GM18951 (cell line): ENCODE measurements around the gene LMOD1.
"Not testable (repeated sequence)": the region's sequence is repeated elsewhere in the genome, so short reads cannot be mapped to it uniquely, and the experiment has no call there.

Experiments
- POLR2A ChIP-seq: IDR thresholded peaks from 4 replicates; pipeline ENCODE4 v1.6.1; 2011; ENCODE audit warnings: mild to moderate bottlenecking; ENCODE audit not compliant: insufficient read length, insufficient read depth; ENCODE audit errors: extremely low read depth
- in situ Hi-C: fragments of 300-500 bp; cut with MboI; formaldehyde crosslinking; loops from one replicate; pipeline ENCODE4 v1.12.0; 2022; ENCODE audit warnings: low sequenced_read_pairs, mixed read lengths, inconsistent platforms; ENCODE audit not compliant: unreplicated experiment

Gene LMOD1

DNA sequence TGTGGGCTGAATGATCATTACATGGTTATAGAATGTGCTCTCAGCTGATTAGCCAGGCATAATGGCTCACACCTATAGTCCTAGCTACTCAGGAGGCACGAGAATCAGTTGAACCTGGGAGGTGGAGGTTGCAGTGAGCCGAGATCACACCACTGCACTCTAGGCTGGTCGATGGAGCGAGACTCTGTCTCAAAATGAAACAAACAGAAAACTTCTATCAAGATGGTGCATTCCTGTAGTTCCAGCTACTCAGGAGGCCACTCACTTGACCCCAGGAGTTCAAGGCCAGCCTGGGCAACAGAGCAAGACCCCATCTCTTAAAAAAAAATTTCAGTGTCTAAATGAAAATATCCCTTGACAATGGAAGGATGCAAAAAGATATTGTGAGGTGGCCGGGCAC is 19.8 kb upstream of the LMOD1 start:
- no peak for TF ChIP-seq POLR2A
- in situ Hi-C loops = loop anchor here (5.0 kb wide), 1 partner anchor 74 kb away; no protein-coding TSS in a partner anchor

GRCh38 chr1:201964261-201964660 is 17.9 kb upstream of the LMOD1 start:
- TF ChIP-seq POLR2A = no peak
- in situ Hi-C loops = no loop called here

DNA sequence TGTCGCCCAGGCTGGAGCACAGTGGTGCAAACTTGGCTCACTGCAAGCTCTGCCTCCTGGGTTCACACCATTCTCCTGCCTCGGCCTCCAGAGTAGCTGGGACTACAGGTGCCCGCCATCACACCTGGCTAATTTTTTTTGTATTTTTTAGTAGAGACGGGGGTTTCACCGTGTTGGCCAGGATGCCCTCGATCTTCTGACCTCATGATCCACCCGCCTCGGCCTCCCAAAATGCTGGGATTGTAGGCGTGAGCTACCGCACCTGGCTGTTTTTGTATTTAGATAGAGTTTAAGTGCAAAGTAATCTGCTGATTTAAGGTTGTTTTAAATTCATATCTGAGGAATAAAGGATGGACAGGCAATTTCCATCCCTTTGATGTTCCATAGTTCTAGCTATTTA is 16.0 kb upstream of the LMOD1 start:
- in situ Hi-C loops = not testable (repeated sequence)

DNA sequence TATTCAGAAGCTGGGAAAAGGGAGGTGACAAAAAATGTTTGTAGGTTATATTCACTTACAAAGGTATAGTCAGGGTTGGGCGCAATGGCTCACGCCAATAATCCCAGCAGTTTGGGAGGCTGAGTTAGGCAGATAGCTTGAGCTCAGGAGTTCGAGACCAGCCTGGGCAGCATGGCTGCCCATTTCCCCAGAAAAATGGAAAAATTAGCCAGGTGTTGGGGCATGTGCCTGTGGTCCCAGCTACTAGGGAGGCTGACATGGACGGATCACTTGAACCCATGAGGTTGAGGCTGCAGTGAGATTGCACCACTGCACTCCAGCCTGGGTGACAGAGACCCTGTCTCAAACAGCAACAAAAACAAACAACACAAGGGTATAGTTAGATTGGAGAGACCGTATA is 12.0 kb upstream of the LMOD1 start:
- no peak for TF ChIP-seq POLR2A
- in situ Hi-C loops = no loop called here

DNA sequence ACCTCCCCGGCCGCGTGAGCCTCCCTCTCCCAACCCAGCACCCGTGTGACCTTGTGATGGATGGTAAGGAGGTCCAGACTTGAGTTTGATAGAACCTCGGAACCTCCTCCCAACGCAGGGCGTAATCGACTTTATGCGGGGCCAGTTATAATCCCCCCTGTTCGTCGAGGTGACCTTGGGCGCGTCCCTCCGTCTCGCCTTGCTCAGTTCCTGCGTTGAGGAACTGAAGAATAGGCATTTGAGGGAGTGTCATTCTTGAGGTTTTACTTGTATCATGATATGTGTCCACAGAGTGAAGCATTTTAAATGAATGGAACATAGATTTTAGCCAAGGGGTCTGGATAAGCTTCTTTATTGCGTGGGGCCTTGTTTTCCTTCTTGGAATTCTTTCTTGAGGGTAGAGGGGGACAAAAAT is 9.4 kb upstream of the LMOD1 start:
- no peak for TF ChIP-seq POLR2A
- in situ Hi-C loops = no loop called here

DNA sequence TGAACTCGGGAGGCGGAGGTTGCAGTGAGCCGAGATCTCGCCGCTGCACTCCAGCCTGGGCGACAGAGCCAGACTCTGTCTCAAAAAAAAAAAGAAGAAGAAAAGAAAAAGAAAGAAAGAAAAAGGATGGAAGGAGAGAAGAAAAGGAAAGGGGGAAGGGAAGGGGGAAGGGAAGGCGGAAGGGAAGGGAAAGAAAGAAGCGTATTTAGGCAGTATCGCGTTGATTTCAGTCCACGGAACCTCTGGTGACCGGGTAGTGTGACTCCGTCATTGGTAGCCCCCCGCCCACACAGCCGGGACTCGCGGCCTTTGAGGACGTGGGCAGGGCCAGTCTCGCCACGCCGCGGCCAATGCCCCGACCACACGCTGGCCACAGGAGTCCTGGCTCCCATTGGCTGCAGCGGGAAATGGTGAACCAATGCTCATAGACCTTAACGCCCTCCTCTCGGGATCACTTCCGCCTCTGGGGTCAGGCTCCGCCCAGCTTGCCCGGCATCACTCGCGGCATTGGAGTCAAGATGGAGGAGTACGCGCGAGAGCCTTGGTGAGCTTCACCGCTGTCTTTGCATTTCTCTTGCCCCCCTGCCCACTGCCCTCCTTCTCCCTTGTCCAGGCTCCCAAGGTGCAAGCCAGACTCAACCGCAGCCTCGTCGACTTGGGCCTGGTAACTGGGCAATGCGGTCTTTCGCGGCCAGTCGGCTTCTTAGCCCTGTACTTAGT is 8.8 kb upstream of the LMOD1 start, which contains the start of gene TIMM17A:
TIMM17A (plus strand) TSS at position 495 of the 720 bp plus-strand sequence; CDS start at position 519, 24 bp downstream.
- peak; percentile 97 for TF ChIP-seq POLR2A
- in situ Hi-C loops = no loop called here

- no peak for TF ChIP-seq POLR2A
- in situ Hi-C loops = no loop called here
These were observed 8.1 kb upstream of the LMOD1 start for GRCh38 chr1:201954263-201955008.

- in situ Hi-C loops = no loop called here
- TF ChIP-seq POLR2A = no peak
These were observed 3.1 kb upstream of the LMOD1 start for GRCh38 chr1:201949491-201949890.

DNA sequence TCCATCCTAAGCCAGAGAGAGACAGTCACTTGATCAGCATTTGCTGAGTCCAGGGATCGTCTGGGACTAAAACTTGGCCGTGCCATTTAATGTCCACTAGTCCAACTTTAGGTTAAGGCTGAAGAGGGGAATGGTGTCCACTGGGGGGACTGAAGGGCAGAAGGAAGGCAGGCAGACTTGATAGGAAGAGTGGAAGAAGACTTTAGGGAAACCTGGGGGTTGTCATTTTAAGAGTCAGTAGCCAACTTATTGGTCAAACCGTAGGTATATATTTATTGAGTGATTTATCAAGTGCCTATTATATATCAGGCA is 1.3 kb upstream of the LMOD1 start:
- no peak for TF ChIP-seq POLR2A
- in situ Hi-C loops = no loop called here

DNA sequence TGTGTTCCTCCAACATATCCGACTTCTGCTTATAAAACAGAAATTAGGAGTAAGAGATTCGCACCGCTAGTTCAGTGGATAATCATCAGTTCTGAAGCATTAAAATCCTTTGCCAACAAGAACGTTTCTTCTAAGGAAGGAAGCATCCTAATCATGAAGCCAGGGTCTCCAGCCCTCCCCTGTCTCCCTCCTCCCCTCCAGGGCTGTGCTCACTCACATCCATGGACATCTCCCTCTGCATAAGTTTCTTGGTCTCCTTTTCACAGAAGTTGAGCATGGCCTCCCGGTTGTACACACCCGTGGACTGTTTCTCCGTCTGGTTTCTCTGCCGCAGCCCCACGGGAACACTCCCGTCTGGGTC is 505 bp downstream of the LMOD1 start:
- in situ Hi-C loops = no loop called here
- no peak for TF ChIP-seq POLR2A

GRCh38 chr1:201945157-201945556 is 1.2 kb downstream of the LMOD1 start:
- no peak for TF ChIP-seq POLR2A
- in situ Hi-C loops = no loop called here

DNA sequence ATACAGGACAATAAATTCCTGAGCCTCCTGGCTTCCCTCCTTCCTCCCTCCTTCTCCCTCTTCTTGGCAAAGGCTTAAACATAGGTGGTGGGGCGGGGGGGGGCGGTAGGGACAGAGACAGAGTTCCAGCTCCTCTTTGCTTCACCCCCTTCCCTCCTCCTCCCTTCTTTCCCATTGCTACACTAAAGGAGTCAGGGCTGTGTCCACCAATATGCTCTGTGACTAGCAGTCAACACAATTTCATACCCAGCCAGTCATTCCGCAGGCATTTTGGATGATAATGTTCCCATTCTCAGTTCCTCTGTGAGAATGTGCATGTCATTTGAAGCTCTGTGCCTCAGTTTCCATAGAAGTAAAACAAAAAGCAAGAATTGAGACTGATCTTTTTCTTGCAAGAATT is 1.7 kb downstream of the LMOD1 start:
- in situ Hi-C loops = no loop called here

GRCh38 chr1:201944002-201944401 is 2.3 kb downstream of the LMOD1 start:
- TF ChIP-seq POLR2A = no peak
- in situ Hi-C loops = no loop called here

More for the DNA sequence above, 1.7 kb downstream of the LMOD1 start:
- TF ChIP-seq POLR2A = no peak

DNA sequence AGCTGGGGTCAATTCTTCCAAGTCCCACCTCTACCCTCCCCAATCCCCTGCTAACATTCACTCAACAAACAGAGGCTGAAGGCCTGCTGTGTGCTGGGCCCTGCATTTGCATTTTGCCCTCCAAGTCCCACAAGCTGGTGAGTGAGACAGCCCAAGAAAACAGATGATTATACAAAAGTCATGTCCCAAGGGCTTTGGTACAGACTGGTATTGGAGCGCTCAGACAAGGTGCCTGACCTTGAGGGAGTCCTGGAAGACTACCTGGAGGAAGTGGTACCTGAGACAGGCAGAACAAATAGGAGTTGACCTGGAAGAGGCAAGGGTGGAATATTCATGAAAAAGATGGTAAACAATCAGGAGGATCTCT is 4.2 kb downstream of the LMOD1 start:
- no peak for TF ChIP-seq POLR2A
- in situ Hi-C loops = no loop called here

DNA sequence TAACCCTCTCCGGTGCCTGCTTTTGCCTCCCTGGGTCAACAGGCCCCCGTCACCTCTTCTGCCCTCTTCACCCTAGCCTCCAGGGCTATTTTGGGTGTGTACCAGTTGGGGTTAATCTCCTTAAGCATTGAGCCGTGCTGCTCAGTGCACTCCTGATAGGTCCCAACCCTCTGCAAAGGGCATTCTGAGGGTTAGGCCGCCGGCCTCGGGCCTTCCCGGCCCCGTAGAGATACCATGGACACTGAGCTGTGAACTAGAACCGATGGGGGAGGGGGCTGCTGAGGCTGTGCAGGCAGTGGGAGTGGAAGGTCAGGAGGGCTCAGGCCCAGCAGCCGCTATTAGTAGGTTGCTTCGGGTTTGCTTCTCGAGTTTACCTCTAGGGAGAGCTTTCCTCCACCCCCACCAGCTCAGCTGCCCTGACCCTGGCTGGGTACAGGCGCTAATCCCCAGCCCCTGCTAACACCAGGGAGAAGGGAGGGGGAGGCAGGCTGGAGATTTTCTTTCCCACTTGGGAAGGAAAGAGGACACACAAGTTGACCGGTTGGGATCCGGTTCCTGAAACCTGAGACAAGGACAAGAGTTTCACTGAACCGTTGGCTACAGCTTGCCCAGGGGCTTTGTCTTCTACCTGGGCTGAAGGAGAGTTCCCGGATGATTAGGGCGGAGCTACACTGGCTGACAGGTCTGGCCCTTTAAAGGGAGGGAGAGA is 4.8 kb downstream of the LMOD1 start:
- no peak for TF ChIP-seq POLR2A
- in situ Hi-C loops = no loop called here

DNA sequence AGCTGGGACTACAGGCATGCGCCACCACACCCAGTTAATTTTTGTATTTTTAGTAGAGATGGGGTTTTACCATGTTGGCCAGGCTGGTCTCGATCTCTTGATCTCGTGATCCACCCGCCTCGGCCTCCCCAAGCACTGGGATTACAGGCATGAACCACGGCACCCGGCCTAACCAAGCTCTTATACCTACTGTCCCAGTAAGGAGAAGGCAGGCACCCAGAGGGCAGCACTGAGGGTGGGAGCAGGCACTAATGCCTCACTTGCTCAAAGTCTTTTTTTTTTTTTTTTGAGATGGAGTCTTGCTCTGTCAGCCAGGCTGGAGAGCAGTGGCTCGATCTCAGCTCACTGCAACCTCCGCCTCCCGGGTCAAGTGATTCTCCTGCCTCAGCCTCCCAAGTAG is 6.0 kb downstream of the LMOD1 start:
- in situ Hi-C loops = not testable (repeated sequence)
